Neural cell (in vitro differentiated cells): ENCODE measurements around the gene CACUL1. TPM values are rescaled to one million over a fixed set of nuclear protein-coding genes. Genes with fewer than 3 reads are reported as not detected.

ENCODE experiments used
- H2AFZ ChIP-seq: fragments of 200-600, 300-800 bp; sonication (generic), shearing (Covaris generic); 2 replicates; pipeline ENCODE4 v1.6.0; 2014; ENCODE audit warnings: low read depth, mild to moderate bottlenecking, antibody characterized with exemption, low read length, moderate library complexity
- H3F3A ChIP-seq: fragments of 200-600 bp; shearing (Covaris generic); 2 replicates; pipeline ENCODE4 v1.6.1; 2016; ENCODE audit warnings: mild to moderate bottlenecking, moderate library complexity, mixed read lengths, antibody characterized with exemption, low read length; ENCODE audit not compliant: insufficient read depth, poor library complexity, severe bottlenecking
- H3K27ac ChIP-seq: fragments of 200-600, 300-800 bp; sonication (generic), shearing (Covaris generic); 2 replicates; pipeline ENCODE4 v1.5.1; 2014; ENCODE audit warnings: mild to moderate bottlenecking, low read length, moderate library complexity
- H3K27me3 ChIP-seq: fragments of 300-800, 200-600 bp; sonication (generic), shearing (Covaris generic); 2 replicates; pipeline ENCODE4 v1.6.0; 2014; ENCODE audit warnings: mild to moderate bottlenecking, low read depth, low read length, moderate library complexity; ENCODE audit not compliant: insufficient read depth
- H3K36me3 ChIP-seq: fragments of 300-800, 200-600 bp; sonication (generic), shearing (Covaris generic); 2 replicates; pipeline ENCODE4 v1.5.1; 2014; ENCODE audit warnings: mild to moderate bottlenecking, antibody characterized with exemption, low read length, moderate library complexity; ENCODE audit not compliant: insufficient read depth
- H3K4me2 ChIP-seq: fragments of 300-800, 200-600 bp; sonication (generic), shearing (Covaris generic); 2 replicates; pipeline ENCODE4 v1.6.0; 2014; ENCODE audit warnings: mild to moderate bottlenecking, low read length
- H3K4me3 ChIP-seq: fragments of 300-800, 200-600 bp; sonication (generic), shearing (Covaris generic); 2 replicates; pipeline ENCODE4 v1.5.1; 2014; ENCODE audit warnings: mild to moderate bottlenecking, low read length, moderate library complexity
- H3K79me2 ChIP-seq: fragments of 200-600 bp; shearing (Covaris generic); replicated peaks from 2 replicates; pipeline ENCODE4 v1.6.0; 2014; ENCODE audit warnings: mild to moderate bottlenecking, low read length, moderate library complexity; ENCODE audit not compliant: insufficient read depth
- H3K9ac ChIP-seq: fragments of 300-800, 200-600 bp; sonication (generic), shearing (Covaris generic); 2 replicates; pipeline ENCODE4 v1.6.1; 2016; ENCODE audit warnings: mild to moderate bottlenecking, low read length, mixed read lengths
- H3K9me2 ChIP-seq: fragments of 200-600 bp; shearing (Covaris generic); 2 replicates; pipeline ENCODE4 v1.6.1; 2016; ENCODE audit warnings: mild to moderate bottlenecking, low read length, mixed read lengths; ENCODE audit not compliant: insufficient read depth
- H3K9me3 ChIP-seq: fragments of 200-600, 300-800 bp; sonication (generic), shearing (Covaris generic); 2 replicates; pipeline ENCODE4 v1.6.1; 2016; ENCODE audit warnings: mild to moderate bottlenecking, mixed run types, low read length, moderate library complexity, mixed read lengths
- H4K20me1 ChIP-seq: fragments of 200-600 bp; shearing (Covaris generic); 2 replicates; pipeline ENCODE4 v1.6.1; 2016; ENCODE audit warnings: mild to moderate bottlenecking, mixed run types; ENCODE audit not compliant: insufficient read depth
- CTCF ChIP-seq: fragments of 450-650 bp; IDR thresholded peaks from 2 replicates; pipeline ENCODE4 v1.5.1; 2014; ENCODE audit warnings: antibody characterized with exemption, mild to moderate bottlenecking, moderate library complexity; ENCODE audit not compliant: poor library complexity, severe bottlenecking
- EP300 ChIP-seq: fragments of 450-650 bp; conservative IDR thresholded peaks from 2 replicates; pipeline ENCODE4 v1.6.1; 2014; ENCODE audit warnings: antibody characterized with exemption, mild to moderate bottlenecking, moderate library complexity; ENCODE audit not compliant: poor library complexity, severe bottlenecking
- EZH2 ChIP-seq: fragments of 200-600, 300-800 bp; shearing (Covaris generic), sonication (generic); IDR thresholded peaks from 2 replicates; pipeline ENCODE4 v1.6.1; 2014; ENCODE audit warnings: antibody characterized with exemption, low read length, borderline replicate concordance, mild to moderate bottlenecking; ENCODE audit not compliant: insufficient read depth, poor library complexity, severe bottlenecking
- MXI1 ChIP-seq: fragments of 450-650 bp; conservative IDR thresholded peaks from 2 replicates; pipeline ENCODE4 v1.6.1; 2014; ENCODE audit warnings: antibody characterized with exemption, mild to moderate bottlenecking; ENCODE audit not compliant: poor library complexity, severe bottlenecking
- POLR2AphosphoS5 ChIP-seq: IDR thresholded peaks from 2 replicates; pipeline ENCODE4 v1.6.1; 2012
- RAD21 ChIP-seq: fragments of 450-650 bp; conservative IDR thresholded peaks from 2 replicates; pipeline ENCODE4 v1.6.1; 2014; ENCODE audit warnings: antibody characterized with exemption, mild to moderate bottlenecking, moderate library complexity
- REST ChIP-seq: IDR thresholded peaks from 2 replicates; pipeline ENCODE4 v1.6.1; 2012; ENCODE audit warnings: borderline replicate concordance
- SMC3 ChIP-seq: fragments of 450-650 bp; conservative IDR thresholded peaks from 2 replicates; pipeline ENCODE4 v1.6.1; 2014; ENCODE audit warnings: antibody characterized with exemption, mild to moderate bottlenecking, moderate library complexity; ENCODE audit not compliant: poor library complexity
- TAF1 ChIP-seq: IDR thresholded peaks from 2 replicates; pipeline ENCODE4 v1.6.1; 2012; ENCODE audit warnings: low read depth
- polyA plus RNA-seq: library from polyadenylated mRNA; depleted of rRNA; stranded (reverse); fragments of >200 nt; gene quantifications from 2 replicates; pipeline ENCODE4 v1.2.3, GENCODE V29; 2014

The CACUL1 gene
- polyA plus RNA-seq, 1 donor from 2014 or later = 12.8 TPM

- Histone ChIP-seq H3K4me3 (no peak overlapping the region), H3K36me3 (no peaks in the 10 kb centered on the region), H3K9ac (no peak overlapping the region), H3K27me3 (no peaks in the 10 kb centered on the region), H3K27ac (no peak overlapping the region), H2AFZ (no peak overlapping the region), H3K79me2 (no peaks in the 10 kb centered on the region), H3K9me3 (no peaks in the 10 kb centered on the region), H4K20me1 (no peaks in the 10 kb centered on the region), H3K4me2 (no peak overlapping the region), H3F3A (no peaks in the 10 kb centered on the region), H3K9me2 (no peaks in the 10 kb centered on the region)
- TF ChIP-seq SMC3 (no peak), REST (no peak), RAD21 (no peak), POLR2AphosphoS5 (no peak), MXI1 (no peak), CTCF (no peak), TAF1 (no peak), EP300 (no peak), EZH2 (no peak)
Observed at GRCh38 chr10:118793545-118793944, 38.8 kb upstream of the CACUL1 start.

- Histone ChIP-seq H3F3A (no peaks in the 10 kb centered on the region), H3K9ac (no peak overlapping the region), H3K4me3 (no peak overlapping the region), H3K9me2 (no peaks in the 10 kb centered on the region), H2AFZ (no peak overlapping the region), H3K27ac (no peak overlapping the region), H3K79me2 (no peaks in the 10 kb centered on the region), H3K4me2 (no peak overlapping the region), H3K27me3 (no peaks in the 10 kb centered on the region), H3K9me3 (no peaks in the 10 kb centered on the region), H4K20me1 (no peaks in the 10 kb centered on the region), H3K36me3 (no peaks in the 10 kb centered on the region)
- TF ChIP-seq EZH2 (no peak), RAD21 (no peak)
Observed at GRCh38 chr10:118792526-118792925, 37.8 kb upstream of the CACUL1 start.

- H3K27me3 ChIP-seq = no peaks in the 10 kb centered on the region
- no peaks in the 10 kb centered on the region for H3K9me2 ChIP-seq
- no peaks in the 10 kb centered on the region for H3K79me2 ChIP-seq
- no peak overlapping the region for H3K4me2 ChIP-seq
- H2AFZ ChIP-seq = no peak overlapping the region
- H3K27ac ChIP-seq = no peak overlapping the region
- no peak overlapping the region for H3K9ac ChIP-seq
- no peak for TF ChIP-seq EZH2
- TF ChIP-seq MXI1 = no peak
- TF ChIP-seq SMC3 = no peak
- TF ChIP-seq EP300 = no peak
- no peaks in the 10 kb centered on the region for H3K36me3 ChIP-seq
- H3K9me3 ChIP-seq = no peaks in the 10 kb centered on the region
- no peaks in the 10 kb centered on the region for H3F3A ChIP-seq
- H3K4me3 ChIP-seq = no peak overlapping the region
- H4K20me1 ChIP-seq = no peaks in the 10 kb centered on the region
Observed at GRCh38 chr10:118790058-118790457, 35.3 kb upstream of the CACUL1 start.
